ENCODE measurements around the gene CGB8.

Gene CGB8

GRCh38 chr19:49004964-49005614 is 43.8 kb downstream of the CGB8 start:
- no peak for DNase-seq

- DNase-seq = no peak
Observed at GRCh38 chr19:49004133-49004532, 44.8 kb downstream of the CGB8 start.

GRCh38 chr19:48999481-49000325 is 49.2 kb downstream of the CGB8 start:
- DNase-seq = peak; percentile 60

GRCh38 chr19:48997972-48998371 is 50.9 kb downstream of the CGB8 start:
- peak; percentile 18 for DNase-seq

Data from central memory CD4-positive, alpha-beta T cell (primary cell).